ENCODE measurements around the gene OR52E1. TPM values are rescaled to one million over a fixed set of nuclear protein-coding genes. Genes with fewer than 3 reads are reported as not detected.

The OR52E1 gene
- total and polyA plus RNA-seq, 2 of the 4 experiments (the other 2 are of a cell fraction) = not detected

- ChIA-PET POLR2A (ENCODE audit: unreplicated experiment) (no interaction called here), CTCF (no interaction called here)
- H2AK5ac ChIP-seq (ENCODE audit: low read depth, low read length) = no peak overlapping the region
- H2AFZ ChIP-seq (replicated peaks; ENCODE audit: low read length, poor library complexity) = no peak overlapping the region
- no CpG with 5 or more reads among the region's 3 CpGs for WGBS, 2 experiments (ENCODE audit: extremely low coverage in 2 of 2, insufficient read length in 1 of 2)
- intact Hi-C loops (cut with micrococcal nuclease) (no loop called here), dilution Hi-C loops (cut with HindIII; ENCODE audit: low sequenced_read_pairs, unreplicated experiment) (no loop called here), in situ Hi-C loops (cut with MboI; ENCODE audit: low sequenced_read_pairs) (no loop called here)
- no peak overlapping the region for H3K23ac ChIP-seq (ENCODE audit: low read depth, low read length)
- H3K18ac ChIP-seq (ENCODE audit: low read depth, low read length) = no peak overlapping the region
- H2BK120ac ChIP-seq (ENCODE audit: low read depth, low read length) = no peak overlapping the region
- H4K20me1 ChIP-seq (ENCODE audit: insufficient read depth, low read length) = no peaks in the 10 kb centered on the region
- no peak overlapping the region for H4K8ac ChIP-seq (ENCODE audit: low read depth in 2 of 2, low read length in 2 of 2)
- no peak overlapping the region for H3K56ac ChIP-seq (ENCODE audit: extremely low read depth, insufficient read depth, low read length)
- TF ChIP-seq POLR2A (IDR thresholded peaks at IDR 0.05; ENCODE audit: low read depth, low read length) (no peak), USF2 (IDR thresholded peaks at IDR 0.05; ENCODE audit: low read depth, low read length) (no peak), RCOR1 (IDR thresholded peaks at IDR 0.05; ENCODE audit: insufficient replicate concordance, low read length) (no peak)
- H3K4me3 ChIP-seq (ENCODE audit: insufficient read depth, low read depth, low read length) = no peak overlapping the region
- no peak overlapping the region for H2AK9ac ChIP-seq (replicated peaks; ENCODE audit: low read depth, low read length, poor library complexity)
- H3K36me3 ChIP-seq (ENCODE audit: control insufficient read depth, insufficient read depth, low read length) = no peaks in the 10 kb centered on the region
- H3K4me1 ChIP-seq (ENCODE audit: control insufficient read depth, insufficient read depth, low read length) = no peaks in the 10 kb centered on the region
- H2BK20ac ChIP-seq (ENCODE audit: low read depth, low read length) = no peak overlapping the region
- ATAC-seq (ENCODE audit: low read depth) = no peak
- DNase-seq = no peak
- H3K4me2 ChIP-seq (ENCODE audit: low read depth, low read length) = no peak overlapping the region
- no TSS peak for BruUV-seq (replicated peaks)
- no peak overlapping the region for H2BK15ac ChIP-seq (ENCODE audit: low read depth, low read length)
- H3K27me3 ChIP-seq (ENCODE audit: control insufficient read depth, insufficient read depth, low read length) = 0 out of 2 replicates have a peak, but pooled peaks cover 2% of the 10 kb centered on the region
- no peaks in the 10 kb centered on the region for H3K9me1 ChIP-seq (ENCODE audit: insufficient read depth, low read length)
- H3K9ac ChIP-seq (ENCODE audit: low read depth, low read length) = no peak overlapping the region
- H3K4ac ChIP-seq (ENCODE audit: low read depth, low read length) = no peak overlapping the region
- no peaks in the 10 kb centered on the region for H3K9me3 ChIP-seq (ENCODE audit: control insufficient read depth, insufficient read depth, low read length)
- H2BK5ac ChIP-seq (ENCODE audit: low read depth, low read length, poor library complexity, severe bottlenecking) = no peak overlapping the region
- H4K5ac ChIP-seq (ENCODE audit: low read depth, low read length) = no peak overlapping the region
- no peak overlapping the region for H3K14ac ChIP-seq (replicated peaks; ENCODE audit: low read depth, low read length)
- H4K91ac ChIP-seq (ENCODE audit: insufficient read depth, low read depth, low read length) = no peak overlapping the region
- no peak overlapping the region for H3K27ac ChIP-seq (ENCODE audit: insufficient read depth, low read length)
- H3K79me1 ChIP-seq (ENCODE audit: low read depth in 1 of 2, low read length in 2 of 2) = no peaks in the 10 kb centered on the region
Observed at GRCh38 chr11:5107285-5107684, 37.9 kb downstream of the OR52E1 start.
